Kidney capillary endothelial cell (primary cell): Measurements from ENCODE around the gene GLB1L3.
"Not testable (repeated sequence)": the region's sequence is repeated elsewhere in the genome, so short reads cannot be mapped to it uniquely, and the experiment has no call there.

Experiments
- DNase-seq: peaks from one replicate; pipeline ENCODE4 v3.0.0-alpha.2; 2018; ENCODE audit warnings: low spot score

GLB1L3 gene

GRCh38 chr11:134344497-134345236 lies 68.5 kb downstream of the GLB1L3 start:
- DNase-seq, result not testable (repeated sequence)

- DNase-seq, result no peak
These were observed 69.0 kb downstream of the GLB1L3 start for GRCh38 chr11:134345237-134345550.

- no peak for DNase-seq
These were observed 70.2 kb downstream of the GLB1L3 start for GRCh38 chr11:134346101-134346975.

DNA sequence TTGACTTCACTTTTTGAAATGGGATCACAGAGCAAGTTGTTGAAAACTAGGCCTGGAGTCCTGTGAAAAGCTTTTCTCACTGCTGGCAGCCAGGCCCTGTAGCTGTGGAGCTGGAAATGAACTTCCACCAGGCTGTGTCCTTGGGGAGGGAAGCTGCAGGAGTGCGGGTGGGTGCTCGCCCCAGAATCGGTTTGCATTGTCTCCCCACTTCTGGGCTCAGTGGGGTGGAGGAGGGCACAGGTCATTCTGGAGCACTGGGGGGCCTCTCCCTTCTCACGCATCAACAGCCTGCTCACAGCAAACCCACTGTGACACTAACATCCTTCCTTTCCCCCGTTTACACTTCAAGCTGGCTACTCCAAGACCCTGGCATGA lies 70.8 kb downstream of the GLB1L3 start:
- no peak for DNase-seq

- DNase-seq, result no peak
These were observed 71.3 kb downstream of the GLB1L3 start for GRCh38 chr11:134347441-134347840.

- DNase-seq, result no peak
These were observed 73.1 kb downstream of the GLB1L3 start for GRCh38 chr11:134349109-134349801.

- no peak for DNase-seq
These were observed 73.7 kb downstream of the GLB1L3 start for GRCh38 chr11:134349802-134350355.

GRCh38 chr11:134350381-134350780 lies 74.2 kb downstream of the GLB1L3 start:
- DNase-seq, result no peak

DNA sequence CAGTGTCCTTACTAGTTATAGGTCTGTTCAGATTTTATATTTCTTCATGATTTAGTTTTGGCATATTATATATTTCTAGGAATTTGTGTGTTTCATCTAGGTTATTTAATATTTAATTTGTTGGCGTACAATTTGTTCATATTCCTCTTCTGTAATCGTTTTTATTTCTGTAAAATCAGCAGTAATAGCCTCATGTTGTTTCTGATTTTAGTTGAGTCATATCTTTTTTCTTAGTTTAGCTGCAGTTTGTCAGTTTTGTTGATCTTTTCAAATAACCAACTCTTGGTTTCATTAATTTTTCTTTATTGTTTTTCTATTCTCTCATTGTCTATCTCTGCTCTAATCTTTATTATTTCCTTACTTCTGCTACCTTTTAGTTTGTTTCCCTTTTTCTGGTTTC lies 75.9 kb downstream of the GLB1L3 start:
- no peak for DNase-seq

GRCh38 chr11:134355136-134355535 lies 79.0 kb downstream of the GLB1L3 start:
- DNase-seq, result no peak

- DNase-seq, result no peak
These were observed 79.5 kb downstream of the GLB1L3 start for GRCh38 chr11:134355656-134356055.

DNA sequence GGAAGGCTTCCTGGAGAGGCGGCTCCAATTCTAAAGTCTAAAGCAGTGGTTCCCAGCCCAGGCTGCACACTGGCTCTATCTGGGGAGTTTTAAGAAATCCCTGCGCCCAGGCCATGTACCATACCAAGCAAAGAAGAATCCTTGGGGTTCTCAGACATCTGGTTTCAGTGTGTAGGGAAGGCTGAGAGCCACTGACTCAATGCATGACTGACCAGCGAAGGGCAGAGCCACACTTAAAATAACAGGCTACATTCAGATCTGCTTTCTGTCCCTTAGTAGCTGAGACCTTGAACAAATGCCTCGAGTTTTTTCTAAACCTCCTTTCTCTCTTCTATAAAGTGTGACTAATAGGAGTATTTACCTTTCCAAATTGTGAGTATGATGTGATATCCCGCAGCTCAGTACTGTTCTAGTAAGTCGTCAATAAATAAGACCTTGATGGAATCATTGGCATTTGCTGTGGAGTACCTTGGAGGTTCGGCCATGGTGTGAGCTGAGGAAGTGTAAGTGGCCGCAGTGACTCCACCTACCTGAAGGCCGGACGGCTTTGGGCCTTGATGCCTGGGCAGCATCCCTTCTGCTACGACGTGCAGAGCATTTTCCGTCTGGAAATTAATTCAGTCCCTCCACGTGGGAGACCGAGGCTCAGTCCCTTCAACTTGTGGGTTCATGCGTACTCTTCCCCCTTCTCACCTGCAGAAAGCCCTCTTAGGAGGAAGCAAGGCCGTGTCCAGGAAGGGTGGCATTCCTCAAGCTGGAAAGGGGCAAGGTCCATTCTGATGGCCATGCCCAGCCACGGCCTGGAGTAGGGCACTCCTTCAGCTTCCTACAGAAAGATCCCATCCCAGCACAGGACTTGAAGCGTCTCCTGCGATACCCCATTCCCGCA lies 80.7 kb downstream of the GLB1L3 start:
- no peak for DNase-seq

- DNase-seq, result no peak
These were observed 81.3 kb downstream of the GLB1L3 start for GRCh38 chr11:134357545-134357839.

- DNase-seq, result no peak
These were observed 82.1 kb downstream of the GLB1L3 start for GRCh38 chr11:134358165-134358855.

DNA sequence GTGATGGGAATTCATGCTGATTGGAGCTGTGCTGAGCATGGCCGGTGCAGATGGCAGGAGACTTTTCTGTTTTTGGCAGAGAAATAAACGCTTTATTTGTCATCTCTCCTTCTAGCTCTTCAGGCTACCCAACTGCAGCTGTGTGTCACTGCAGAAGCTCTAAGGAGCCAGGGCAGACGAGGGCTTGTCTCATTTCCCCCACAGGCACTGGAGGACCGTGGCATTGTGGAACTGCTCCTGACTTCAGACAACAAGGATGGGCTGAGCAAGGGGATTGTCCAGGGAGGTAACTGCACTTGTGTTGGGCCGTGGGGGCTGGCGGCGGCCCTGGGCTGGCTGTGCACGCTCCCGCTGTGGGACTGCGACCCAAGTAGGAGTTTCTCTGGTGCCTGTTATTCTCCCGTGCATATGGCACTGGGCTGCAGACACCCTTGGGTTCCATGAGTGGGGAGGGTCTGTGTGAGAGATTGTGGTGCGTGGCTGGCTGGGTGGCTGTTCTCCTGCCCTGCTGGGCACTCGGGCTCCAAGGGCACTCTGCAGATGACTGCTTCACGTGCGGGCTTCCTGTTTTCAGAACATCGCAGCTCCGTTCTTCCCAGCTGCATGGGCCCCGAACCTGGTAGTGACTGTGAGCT lies 82.8 kb downstream of the GLB1L3 start:
- DNase-seq, result no peak

- DNase-seq, result no peak
These were observed 83.5 kb downstream of the GLB1L3 start for GRCh38 chr11:134359646-134360045.

DNA sequence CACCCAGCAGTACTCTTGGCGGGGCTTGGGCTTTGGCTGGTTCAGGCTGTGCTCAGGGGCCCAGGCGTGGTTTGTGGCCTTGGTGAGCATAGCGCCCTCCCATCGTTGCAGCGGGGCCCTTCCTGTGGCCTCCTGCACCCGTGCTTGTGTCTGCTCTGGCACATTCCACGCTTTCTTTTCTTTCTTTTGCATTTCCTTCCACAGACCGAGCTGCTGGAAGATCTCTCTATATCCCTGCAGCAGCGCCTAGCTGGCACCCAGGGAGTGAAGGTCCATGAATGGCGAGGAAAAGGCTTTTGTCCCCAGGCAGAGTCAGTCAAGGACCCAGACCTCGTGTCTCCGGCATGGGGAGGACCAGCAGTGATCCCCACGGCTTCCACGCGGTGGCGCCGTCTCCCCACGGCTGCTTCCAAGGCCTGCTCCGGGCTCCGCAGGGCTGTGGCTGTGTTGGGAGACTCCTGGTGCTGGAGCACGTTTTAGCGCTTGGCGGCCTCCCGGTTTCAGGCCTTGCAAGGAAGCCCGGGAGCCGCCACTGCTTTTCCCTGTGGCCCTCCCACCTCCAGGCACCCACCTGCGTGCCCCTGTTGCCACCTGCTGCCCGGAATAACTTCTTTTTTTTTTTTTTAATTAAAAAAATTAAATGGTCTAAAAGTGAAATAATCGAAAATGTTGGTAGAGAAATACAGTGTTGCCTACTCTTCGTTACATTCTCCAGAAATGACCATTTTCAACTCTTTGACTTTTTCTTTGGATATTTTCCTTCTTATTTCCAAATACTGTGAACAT lies 84.1 kb downstream of the GLB1L3 start:
- DNase-seq, result peak; percentile 60

GRCh38 chr11:134361661-134362060 lies 85.5 kb downstream of the GLB1L3 start:
- DNase-seq, result no peak

- no peak for DNase-seq
These were observed 86.2 kb downstream of the GLB1L3 start for GRCh38 chr11:134362192-134362901.
